Measurements from ENCODE around the gene ZNF135. TPM values are rescaled to one million over a fixed set of nuclear protein-coding genes. Genes with fewer than 3 reads are reported as not detected.

ZNF135 gene
- total and polyA plus RNA-seq, 2 of the 4 experiments (the other 2 are of a cell fraction), result 2.4 to 2.7 TPM

DNA sequence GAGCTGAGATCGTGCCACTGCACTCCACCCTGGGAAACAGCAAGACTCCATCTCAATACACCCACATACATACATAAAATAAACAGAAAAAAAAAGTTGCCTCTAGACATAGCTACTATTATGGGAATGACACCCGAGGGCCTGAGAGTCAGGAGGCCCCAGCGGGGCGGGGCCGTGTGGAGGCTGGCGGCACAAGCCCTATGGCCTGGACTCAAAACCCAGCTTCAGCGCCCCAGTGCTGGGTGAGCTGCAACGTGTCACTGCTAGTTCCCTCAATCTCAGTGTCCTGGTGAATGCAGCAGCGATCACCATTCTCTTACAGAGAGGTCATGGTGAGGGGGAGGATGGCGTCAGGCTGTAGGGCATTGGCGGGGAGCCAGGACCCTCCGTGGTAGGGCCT is 34.4 kb upstream of the ZNF135 start:
- CTCF ChIA-PET, result no interaction called here
- H3K27ac ChIP-seq (ENCODE audit: insufficient read depth, low read length), result no peak overlapping the region
- TF ChIP-seq RFX5 (IDR thresholded peaks at IDR 0.05; ENCODE audit: low read depth, low read length) (no peak), CEBPB (IDR thresholded peaks at IDR 0.05; ENCODE audit: low read depth, low read length) (no peak), BHLHE40 (IDR thresholded peaks at IDR 0.05; ENCODE audit: low read depth, low read length) (no peak), SMC3 (IDR thresholded peaks at IDR 0.05; ENCODE audit: low read depth, low read length) (no peak), POLR2A (IDR thresholded peaks at IDR 0.05; ENCODE audit: low read depth, low read length) (no peak), MXI1 (IDR thresholded peaks at IDR 0.05; ENCODE audit: borderline replicate concordance, low read depth, low read length) (no peak), MAZ (IDR thresholded peaks at IDR 0.05; ENCODE audit: borderline replicate concordance, low read depth, low read length) (no peak), RAD21 (IDR thresholded peaks at IDR 0.05; ENCODE audit: low read length) (no peak), CHD1 (IDR thresholded peaks at IDR 0.05; ENCODE audit: low read depth, low read length) (no peak), FOS (IDR thresholded peaks at IDR 0.05; ENCODE audit: low read depth, low read length) (no peak), NFE2L2 (IDR thresholded peaks at IDR 0.05; ENCODE audit: low read depth, low read length) (no peak), MAFK (IDR thresholded peaks at IDR 0.05; ENCODE audit: low read depth, low read length) (no peak)
- TF ChIP-seq, protein P1, sequence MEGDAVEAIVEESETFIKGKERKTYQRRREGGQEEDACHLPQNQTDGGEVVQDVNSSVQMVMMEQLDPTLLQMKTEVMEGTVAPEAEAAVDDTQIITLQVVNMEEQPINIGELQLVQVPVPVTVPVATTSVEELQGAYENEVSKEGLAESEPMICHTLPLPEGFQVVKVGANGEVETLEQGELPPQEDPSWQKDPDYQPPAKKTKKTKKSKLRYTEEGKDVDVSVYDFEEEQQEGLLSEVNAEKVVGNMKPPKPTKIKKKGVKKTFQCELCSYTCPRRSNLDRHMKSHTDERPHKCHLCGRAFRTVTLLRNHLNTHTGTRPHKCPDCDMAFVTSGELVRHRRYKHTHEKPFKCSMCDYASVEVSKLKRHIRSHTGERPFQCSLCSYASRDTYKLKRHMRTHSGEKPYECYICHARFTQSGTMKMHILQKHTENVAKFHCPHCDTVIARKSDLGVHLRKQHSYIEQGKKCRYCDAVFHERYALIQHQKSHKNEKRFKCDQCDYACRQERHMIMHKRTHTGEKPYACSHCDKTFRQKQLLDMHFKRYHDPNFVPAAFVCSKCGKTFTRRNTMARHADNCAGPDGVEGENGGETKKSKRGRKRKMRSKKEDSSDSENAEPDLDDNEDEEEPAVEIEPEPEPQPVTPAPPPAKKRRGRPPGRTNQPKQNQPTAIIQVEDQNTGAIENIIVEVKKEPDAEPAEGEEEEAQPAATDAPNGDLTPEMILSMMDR (conservative IDR thresholded peaks at IDR 0.05; ENCODE audit: low read depth, low read length), result no peak
- TF ChIP-seq, protein P2, sequence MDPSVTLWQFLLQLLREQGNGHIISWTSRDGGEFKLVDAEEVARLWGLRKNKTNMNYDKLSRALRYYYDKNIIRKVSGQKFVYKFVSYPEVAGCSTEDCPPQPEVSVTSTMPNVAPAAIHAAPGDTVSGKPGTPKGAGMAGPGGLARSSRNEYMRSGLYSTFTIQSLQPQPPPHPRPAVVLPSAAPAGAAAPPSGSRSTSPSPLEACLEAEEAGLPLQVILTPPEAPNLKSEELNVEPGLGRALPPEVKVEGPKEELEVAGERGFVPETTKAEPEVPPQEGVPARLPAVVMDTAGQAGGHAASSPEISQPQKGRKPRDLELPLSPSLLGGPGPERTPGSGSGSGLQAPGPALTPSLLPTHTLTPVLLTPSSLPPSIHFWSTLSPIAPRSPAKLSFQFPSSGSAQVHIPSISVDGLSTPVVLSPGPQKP (IDR thresholded peaks at IDR 0.05; ENCODE audit: borderline replicate concordance, low read depth, low read length), result no peak
- TF ChIP-seq, protein P3, sequence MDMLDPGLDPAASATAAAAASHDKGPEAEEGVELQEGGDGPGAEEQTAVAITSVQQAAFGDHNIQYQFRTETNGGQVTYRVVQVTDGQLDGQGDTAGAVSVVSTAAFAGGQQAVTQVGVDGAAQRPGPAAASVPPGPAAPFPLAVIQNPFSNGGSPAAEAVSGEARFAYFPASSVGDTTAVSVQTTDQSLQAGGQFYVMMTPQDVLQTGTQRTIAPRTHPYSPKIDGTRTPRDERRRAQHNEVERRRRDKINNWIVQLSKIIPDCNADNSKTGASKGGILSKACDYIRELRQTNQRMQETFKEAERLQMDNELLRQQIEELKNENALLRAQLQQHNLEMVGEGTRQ (IDR thresholded peaks at IDR 0.05; ENCODE audit: low read depth, low read length), result no peak

More for the DNA sequence above, 34.4 kb upstream of the ZNF135 start:
- peaks cover 27% of the 10 kb centered on the region for H3K9me3 ChIP-seq (ENCODE audit: control insufficient read depth, insufficient read depth, low read length)
- H3K36me3 ChIP-seq (ENCODE audit: control insufficient read depth, insufficient read depth, low read length), result no peaks in the 10 kb centered on the region
- no peak overlapping the region for H3K4me3 ChIP-seq (ENCODE audit: insufficient read depth, low read depth, low read length)
- no peak overlapping the region for H3K14ac ChIP-seq (replicated peaks; ENCODE audit: low read depth, low read length)
- no peak overlapping the region for H2BK120ac ChIP-seq (ENCODE audit: low read depth, low read length)
- H2BK15ac ChIP-seq (ENCODE audit: low read depth, low read length), result no peak overlapping the region
- H3K23ac ChIP-seq (ENCODE audit: low read depth, low read length), result no peak overlapping the region
- no peak overlapping the region for H4K91ac ChIP-seq (ENCODE audit: insufficient read depth, low read depth, low read length)
- H2BK5ac ChIP-seq (ENCODE audit: low read depth, low read length, poor library complexity, severe bottlenecking), result no peak overlapping the region
- no TSS peak for BruUV-seq (replicated peaks)
- DNase-seq, result no peak
- no peak overlapping the region for H2AFZ ChIP-seq (replicated peaks; ENCODE audit: low read length, poor library complexity)
- H3K56ac ChIP-seq (ENCODE audit: extremely low read depth, insufficient read depth, low read length), result no peak overlapping the region
- no peaks in the 10 kb centered on the region for H4K20me1 ChIP-seq (ENCODE audit: insufficient read depth, low read length)
- H3K4ac ChIP-seq (ENCODE audit: low read depth, low read length), result no peak overlapping the region
- no peak overlapping the region for H4K8ac ChIP-seq (ENCODE audit: low read depth in 2 of 2, low read length in 2 of 2)
- H3K4me1 ChIP-seq (ENCODE audit: control insufficient read depth, insufficient read depth, low read length), result no peaks in the 10 kb centered on the region
- POLR2A ChIA-PET (ENCODE audit: unreplicated experiment), result no interaction called here
- H3K18ac ChIP-seq (ENCODE audit: low read depth, low read length), result no peak overlapping the region
- no peaks in the 10 kb centered on the region for H3K79me1 ChIP-seq (ENCODE audit: low read depth in 1 of 2, low read length in 2 of 2)
- no peak overlapping the region for H2AK5ac ChIP-seq (ENCODE audit: low read depth, low read length)
- no peak for ATAC-seq (ENCODE audit: low read depth)
- intact Hi-C loops (cut with micrococcal nuclease), result no loop called here
- H2BK20ac ChIP-seq (ENCODE audit: low read depth, low read length), result no peak overlapping the region
- in situ Hi-C loops (cut with MboI; ENCODE audit: low sequenced_read_pairs), result no loop called here
- H3K9ac ChIP-seq (ENCODE audit: low read depth, low read length), result no peak overlapping the region
- no peaks in the 10 kb centered on the region for H3K27me3 ChIP-seq (ENCODE audit: control insufficient read depth, insufficient read depth, low read length)
- 63% methylated on average over 3 of the region's 12 CpGs; no CpG with 5 or more reads in 1 of the 2 experiments for WGBS, 2 experiments (ENCODE audit: extremely low coverage in 2 of 2, insufficient read length in 1 of 2)
- no peak overlapping the region for H2AK9ac ChIP-seq (replicated peaks; ENCODE audit: low read depth, low read length, poor library complexity)
- dilution Hi-C loops (cut with HindIII; ENCODE audit: low sequenced_read_pairs, unreplicated experiment), result no loop called here
- no peak overlapping the region for H4K5ac ChIP-seq (ENCODE audit: low read depth, low read length)
- no peaks in the 10 kb centered on the region for H3K9me1 ChIP-seq (ENCODE audit: insufficient read depth, low read length)
- no peak overlapping the region for H3K4me2 ChIP-seq (ENCODE audit: low read depth, low read length)
